GM21515 (cell line): ENCODE results near the gene SLC25A23.
"Not testable (repeated sequence)": the region's sequence is repeated elsewhere in the genome, so short reads cannot be mapped to it uniquely, and the experiment has no call there.

Source experiments
- ATAC-seq: cut with Tn5 transposase; IDR thresholded peaks from one replicate; pipeline ENCODE4 v1.9.1; 2021; ENCODE audit not compliant: unreplicated experiment

Gene SLC25A23

GRCh38 chr19:6459262-6460098 lies at the start of gene SLC25A23:
Gene SLC25A23 (minus strand): TSS chr19:6459792. CDS start chr19:6459628, 164 bp downstream.
- peak; percentile 40 for ATAC-seq

- not testable (repeated sequence) for ATAC-seq
These were observed 48.6 kb upstream of the SLC25A23 start for GRCh38 chr19:6508028-6508771.

- no peak for ATAC-seq
These were observed 44.0 kb upstream of the SLC25A23 start for GRCh38 chr19:6503407-6504201.

- ATAC-seq: no peak
These were observed 42.4 kb upstream of the SLC25A23 start, which contains the start of gene TUBB4A for GRCh38 chr19:6501740-6502648. Gene TUBB4A (minus strand): TSS chr19:6502309. CDS start chr19:6502212, 97 bp downstream.

- ATAC-seq: no peak
These were observed 41.5 kb upstream of the SLC25A23 start for GRCh38 chr19:6500837-6501739.

- no peak for ATAC-seq
These were observed 39.6 kb upstream of the SLC25A23 start for GRCh38 chr19:6499052-6499790.

GRCh38 chr19:6498294-6499036 lies 38.9 kb upstream of the SLC25A23 start:
- ATAC-seq: no peak

- ATAC-seq: no peak
These were observed 36.4 kb upstream of the SLC25A23 start for GRCh38 chr19:6495947-6496346.

GRCh38 chr19:6494438-6495036 lies 34.9 kb upstream of the SLC25A23 start:
- ATAC-seq: no peak

- no peak for ATAC-seq
These were observed 32.4 kb upstream of the SLC25A23 start for GRCh38 chr19:6491802-6492592.

GRCh38 chr19:6490134-6490533 lies 30.5 kb upstream of the SLC25A23 start:
- ATAC-seq: no peak

- peak; percentile 63 for ATAC-seq
These were observed 29.9 kb upstream of the SLC25A23 start for GRCh38 chr19:6489278-6490061.

GRCh38 chr19:6484831-6485230 lies 25.2 kb upstream of the SLC25A23 start:
- ATAC-seq: no peak

GRCh38 chr19:6484230-6484629 lies 24.6 kb upstream of the SLC25A23 start:
- ATAC-seq: no peak

GRCh38 chr19:6483235-6483634 lies 23.6 kb upstream of the SLC25A23 start:
- ATAC-seq: no peak

- no peak for ATAC-seq
These were observed 22.7 kb upstream of the SLC25A23 start for GRCh38 chr19:6482343-6482686.
